H1 (cell line): ENCODE results near the gene ACP6. TPM values are rescaled to one million over a fixed set of nuclear protein-coding genes. Genes with fewer than 3 reads are reported as not detected.
A peak's percentile ranks its signal among the peaks of the same experiment; 100 is the strongest.

Source experiments
- CTCF ChIA-PET: fragments of 300-600 bp; sonication (Branson Sonifier 250); formaldehyde crosslinking; loops from one replicate; lab custom pipeline; 2021; ENCODE audit not compliant: partially characterized antibody; lab: Charles Lee
- POLR2A ChIA-PET: fragments of 300-600 bp; sonication (Branson Sonifier 250); formaldehyde crosslinking; loops from one replicate; lab custom pipeline; 2021; ENCODE audit warnings: inconsistent platforms; ENCODE audit not compliant: partially characterized antibody; lab: Charles Lee
- DNase-seq, 2 experiments: peaks; one replicate each; pipeline versions ENCODE4 v3.0.0 to v3.0.0-alpha.2; 2010 to 2022; ENCODE audit warnings: low spot score in 2 of 2, low read depth in 1 of 2, mixed read lengths in 1 of 2
- FAIRE-seq: peaks from 2 replicates; lab custom pipeline; 2011; peaks lifted over from hg19 to GRCh38; lab: Jason Lieb, UNC
- H2AFZ ChIP-seq: 2 replicates; pipeline ENCODE4 v1.8.1; 2012; ENCODE audit warnings: low read length, inconsistent platforms
- H2AK5ac ChIP-seq: 2 replicates; pipeline ENCODE4 v1.6.1; 2013; ENCODE audit warnings: low read depth, low read length
- H2BK120ac ChIP-seq: replicated peaks from 2 replicates; pipeline ENCODE3; 2013; ENCODE audit warnings: low read depth, low read length, inconsistent platforms
- H2BK12ac ChIP-seq: 2 replicates; pipeline ENCODE4 v1.6.1; 2013; ENCODE audit warnings: low read depth, low read length
- H2BK15ac ChIP-seq: 2 replicates; pipeline ENCODE4 v1.6.1; 2013; ENCODE audit warnings: low read length
- H2BK20ac ChIP-seq: 2 replicates; pipeline ENCODE4 v1.6.1; 2013; ENCODE audit warnings: low read length
- H2BK5ac ChIP-seq: 2 replicates; pipeline ENCODE4 v1.6.1; 2013; ENCODE audit warnings: low read depth, low read length
- H3K14ac ChIP-seq: 2 replicates; pipeline ENCODE4 v1.6.1; 2013; ENCODE audit warnings: inconsistent platforms; ENCODE audit not compliant: insufficient read length
- H3K18ac ChIP-seq: 2 replicates; pipeline ENCODE4 v1.6.1; 2013; ENCODE audit warnings: low read length; ENCODE audit errors: extremely low read depth
- H3K23ac ChIP-seq: 2 replicates; pipeline ENCODE4 v1.6.1; 2013; ENCODE audit warnings: inconsistent platforms; ENCODE audit not compliant: insufficient read length
- H3K23me2 ChIP-seq: 2 replicates; pipeline ENCODE4 v1.6.1; 2013; ENCODE audit warnings: low read depth, low read length
- H3K27ac ChIP-seq: 2 replicates; pipeline ENCODE4 v1.6.1; 2011; ENCODE audit warnings: low read depth, low read length, inconsistent platforms
- H3K27me3 ChIP-seq, 4 experiments: replicated peaks in 1 of 4; 1 replicate in 1 of 4; 2 replicates in 3 of 4; pipeline versions ENCODE4 v1.6.1 to v1.8.1; 2011 to 2013; ENCODE audit warnings: low read length in 3 of 4, mild to moderate bottlenecking in 3 of 4, inconsistent platforms in 2 of 4, mixed read lengths in 2 of 4, moderate library complexity in 1 of 4; ENCODE audit not compliant: control insufficient read depth in 3 of 4, insufficient read depth in 3 of 4; ENCODE audit errors: extremely low read depth in 1 of 4
- H3K36me3 ChIP-seq, 4 experiments: 2 replicates each; pipeline versions ENCODE4 v1.6.1 to v1.8.1; 2011 to 2013; ENCODE audit warnings: mild to moderate bottlenecking in 4 of 4, low read length in 3 of 4, moderate library complexity in 2 of 4, control low read depth in 1 of 4, inconsistent platforms in 1 of 4; ENCODE audit not compliant: insufficient read depth in 4 of 4, control insufficient read depth in 2 of 4
- H3K4ac ChIP-seq: replicated peaks from 2 replicates; pipeline ENCODE3; 2013; ENCODE audit warnings: low read length, low read depth, mixed read lengths, inconsistent platforms; ENCODE audit not compliant: insufficient read length
- H3K4me1 ChIP-seq, 4 experiments: replicated peaks in 1 of 4; 1 replicate in 1 of 4; 2 replicates in 3 of 4; pipeline versions ENCODE4 v1.6.1 to v1.8.1; 2011 to 2013; ENCODE audit warnings: low read length in 3 of 4, inconsistent platforms in 2 of 4, mixed read lengths in 1 of 4; ENCODE audit not compliant: insufficient read depth in 4 of 4, control insufficient read depth in 3 of 4
- H3K4me2 ChIP-seq, 2 experiments: 2 replicates each; pipeline versions ENCODE4 v1.6.1 to v1.8.1; 2011 to 2013; ENCODE audit warnings: low read depth in 2 of 2, low read length in 2 of 2, control low read depth in 1 of 2, inconsistent platforms in 1 of 2, mild to moderate bottlenecking in 1 of 2; ENCODE audit not compliant: insufficient read depth in 1 of 2
- H3K4me3 ChIP-seq, 4 experiments: fragments of 200-600, 300-600 bp in 1 of 4; sonication (generic), shearing (Covaris generic), sonication (Bioruptor Twin) in 1 of 4; 2 replicates each; pipeline versions ENCODE4 v1.5.1 to v1.8.1; 2011 to 2016; ENCODE audit warnings: low read length in 4 of 4, low read depth in 3 of 4, control low read depth in 2 of 4, inconsistent platforms in 2 of 4, mild to moderate bottlenecking in 2 of 4, mixed read lengths in 1 of 4, moderate library complexity in 1 of 4; ENCODE audit not compliant: insufficient read depth in 2 of 4; ENCODE audit errors: extremely low read depth in 1 of 4
- H3K56ac ChIP-seq: replicated peaks from 2 replicates; pipeline ENCODE3; 2013; ENCODE audit warnings: low read depth, mild to moderate bottlenecking, mixed read lengths, low read length, inconsistent platforms; ENCODE audit not compliant: insufficient read length
- H3K79me1 ChIP-seq: 2 replicates; pipeline ENCODE4 v1.6.1; 2013; ENCODE audit warnings: low read depth, low read length, control low read depth
- H3K79me2 ChIP-seq, 2 experiments: 2 replicates each; pipeline versions ENCODE4 v1.6.1 to v1.8.1; 2012 to 2013; ENCODE audit warnings: low read length in 2 of 2, mild to moderate bottlenecking in 2 of 2, inconsistent platforms in 1 of 2; ENCODE audit not compliant: insufficient read depth in 2 of 2, control insufficient read depth in 1 of 2
- H3K9ac ChIP-seq, 4 experiments: replicated peaks in 1 of 4; 1 replicate in 1 of 4; 2 replicates in 3 of 4; pipeline versions ENCODE4 v1.6.1 to v1.8.1; 2011 to 2013; ENCODE audit warnings: low read depth in 3 of 4, low read length in 3 of 4, control low read depth in 2 of 4, mild to moderate bottlenecking in 2 of 4, moderate library complexity in 2 of 4, inconsistent platforms in 1 of 4; ENCODE audit errors: extremely low read depth in 1 of 4
- H3K9me3 ChIP-seq, 2 experiments: 2 replicates each; pipeline versions ENCODE4 v1.6.1 to v1.8.1; 2012 to 2013; ENCODE audit warnings: mild to moderate bottlenecking in 2 of 2, moderate library complexity in 2 of 2, control low read depth in 1 of 2, inconsistent platforms in 1 of 2, low read depth in 1 of 2, low read length in 1 of 2, mixed read lengths in 1 of 2; ENCODE audit not compliant: insufficient read depth in 2 of 2
- H4K20me1 ChIP-seq, 2 experiments: replicated peaks in 1 of 2; 2 replicates each; pipeline versions ENCODE3 to v1.8.1; 2011 to 2013; ENCODE audit warnings: inconsistent platforms in 2 of 2, low read length in 2 of 2, mild to moderate bottlenecking in 1 of 2; ENCODE audit not compliant: insufficient read depth in 2 of 2, control insufficient read depth in 1 of 2
- H4K5ac ChIP-seq: 2 replicates; pipeline ENCODE4 v1.6.1; 2013; ENCODE audit warnings: low read length, low read depth, mixed read lengths, inconsistent platforms; ENCODE audit not compliant: insufficient read length
- H4K8ac ChIP-seq: 2 replicates; pipeline ENCODE4 v1.8.0; 2013; ENCODE audit warnings: mild to moderate bottlenecking, moderate library complexity, low read length, inconsistent platforms; ENCODE audit not compliant: insufficient read depth; ENCODE audit errors: extremely low read depth
- H4K91ac ChIP-seq: replicated peaks from 2 replicates; pipeline ENCODE3; 2013; ENCODE audit warnings: low read length, mixed read lengths, inconsistent platforms; ENCODE audit not compliant: insufficient read length
- CBX5 ChIP-seq: fragments of 300-800, 300-1000 bp; sonication (generic); IDR thresholded peaks from 2 replicates; pipeline ENCODE4 v1.7.1; 2016; ENCODE audit warnings: antibody characterized with exemption, low read length, low read depth
- CHD1 ChIP-seq: IDR thresholded peaks from 2 replicates; pipeline ENCODE4 v1.6.1; 2012; ENCODE audit warnings: low read depth, low read length, improper control_type of control experiment
- CREB1 ChIP-seq: IDR thresholded peaks from 2 replicates; pipeline ENCODE4 v1.6.1; 2012; ENCODE audit warnings: inconsistent platforms
- FOSL1 ChIP-seq: IDR thresholded peaks from 2 replicates; pipeline ENCODE4 v1.6.1; 2011; ENCODE audit warnings: mild to moderate bottlenecking, low read depth, low read length, moderate library complexity; ENCODE audit not compliant: insufficient read depth
- GTF2F1 ChIP-seq: IDR thresholded peaks from 2 replicates; pipeline ENCODE4 v1.6.1; 2012; ENCODE audit warnings: low read depth, low read length, improper control_type of control experiment, borderline replicate concordance
- KDM4A ChIP-seq: IDR thresholded peaks from one replicate; pipeline ENCODE4 v1.7.1; 2012; ENCODE audit warnings: low read depth, mild to moderate bottlenecking, moderate library complexity, low read length, inconsistent platforms; ENCODE audit not compliant: severe bottlenecking
- NRF1 ChIP-seq: IDR thresholded peaks from 2 replicates; pipeline ENCODE4 v1.6.1; 2011; ENCODE audit warnings: mild to moderate bottlenecking, low read depth, low read length, improper control_type of control experiment
- RBBP5 ChIP-seq: IDR thresholded peaks from 2 replicates; pipeline ENCODE4 v1.7.1; 2012; ENCODE audit warnings: low read depth, mild to moderate bottlenecking, inconsistent platforms, low read length, moderate library complexity, borderline replicate concordance
- RNF2 ChIP-seq: fragments of 200-900, 300-1000 bp; sonication (generic); IDR thresholded peaks from 2 replicates; pipeline ENCODE4 v1.7.1; 2016; ENCODE audit warnings: borderline replicate concordance, low read depth, mild to moderate bottlenecking, antibody characterized with exemption, low read length; ENCODE audit not compliant: poor library complexity, severe bottlenecking; ENCODE audit errors: missing control alignments
- SAP30 ChIP-seq: fragments of 300-600 bp; sonication (generic); IDR thresholded peaks from 2 replicates; pipeline ENCODE4 v1.7.1; 2012; ENCODE audit warnings: low read length, moderate library complexity, mild to moderate bottlenecking, inconsistent platforms; ENCODE audit not compliant: insufficient read depth, insufficient replicate concordance
- SIN3A ChIP-seq, 2 experiments: IDR thresholded peaks in 1 of 2; conservative IDR thresholded peaks in 1 of 2; 2 replicates each; pipeline ENCODE4 v1.6.1; 2011 to 2012; ENCODE audit warnings: low read length in 2 of 2, improper control_type of control experiment in 1 of 2, low read depth in 1 of 2, mild to moderate bottlenecking in 1 of 2
- SRF ChIP-seq: IDR thresholded peaks from 2 replicates; pipeline ENCODE4 v1.6.1; 2011; ENCODE audit warnings: mild to moderate bottlenecking, low read depth, low read length, moderate library complexity
- WGBS, 2 experiments: shearing (Covaris generic) in 1 of 2; methylation state at CpG; one replicate each; pipeline versions ENCODE4 v1.1.6 to v1.1.7; 2013 to 2015; ENCODE audit warnings: low lambda C conversion rate in 2 of 2, mixed read lengths in 2 of 2, inconsistent platforms in 1 of 2, low coverage in 1 of 2, missing lambda C conversion rate in 1 of 2; ENCODE audit not compliant: insufficient replicate concordance in 2 of 2, insufficient coverage in 1 of 2, insufficient read length in 1 of 2; ENCODE audit errors: extremely low coverage in 1 of 2, missing lambda C conversion rate in 1 of 2; 5-methylcytosine and 5-hydroxymethylcytosine counted together
- polyA plus RNA-seq, 7 experiments: library from polyadenylated mRNA; depleted of rRNA in 3 of 7; stranded (reverse) in 5 of 7; unstranded in 2 of 7; fragments of >200 nt in 5 of 7; fragments of 200-250 nt in 2 of 7; gene quantifications; 1 replicate in 5 of 7; 2 replicates in 1 of 7; 4 replicates in 1 of 7; pipeline versions ENCODE4 v1.2.1 to v1.2.3, GENCODE V29; 2011 to 2013; ENCODE audit warnings: missing spikeins in 2 of 7, mixed read lengths in 2 of 7
- total RNA-seq: library from RNA; stranded (reverse); fragmentation: NEBNext Ultra II Directional; extraction: Animal tissue kit (Norgen Biotek cat#: 25700); gene quantifications from 2 replicates; pipeline ENCODE4 v1.2.1, GENCODE V29; 2021

Gene ACP6
- total and polyA plus RNA-seq, 2 of the 8 experiments (the other 6 are each of a cell fraction or from before 2014, with no cell fraction given), result 11.4 to 17.7 TPM

DNA sequence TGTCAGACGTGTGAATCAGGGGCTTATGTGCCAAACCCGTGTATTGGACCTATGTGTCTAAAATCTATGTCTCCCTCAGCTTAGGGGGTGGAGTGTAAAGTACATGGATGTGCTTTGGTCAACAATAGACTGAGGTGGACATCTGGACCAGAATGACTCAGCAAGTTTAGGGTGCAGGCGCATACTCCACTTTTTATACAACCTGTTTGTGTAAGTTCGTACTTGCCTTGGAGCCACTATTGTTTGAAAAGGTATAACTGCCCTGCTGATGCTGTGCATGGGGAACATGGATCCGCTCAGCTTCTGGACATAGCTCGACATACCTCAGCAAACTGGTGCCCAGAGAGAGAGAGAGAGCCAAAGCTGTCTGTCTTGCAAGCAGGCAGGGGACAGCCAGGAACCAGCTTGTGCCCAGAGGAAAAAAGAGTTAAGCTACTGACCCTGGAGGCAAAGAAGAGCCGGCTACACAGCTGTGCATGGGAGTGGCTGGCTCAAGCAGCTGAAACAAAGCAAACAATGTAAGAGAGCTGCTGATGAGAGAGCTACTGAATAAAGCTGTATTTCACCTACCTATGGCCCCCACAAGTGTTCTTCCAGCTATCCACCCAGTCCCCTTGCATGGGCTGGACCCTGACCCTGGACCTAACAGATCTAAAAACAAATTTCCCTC lies 48.8 kb upstream of the ACP6 start:
- Histone ChIP-seq H3K9me3 (peaks cover 8 to 11% of the 10 kb centered on the region in 2 experiments; a peak in 2 of 4 replicates), H3K27me3 (no peaks in the 10 kb centered on the region; a peak in 1 of 7 replicates), H3K4ac (no peak overlapping the region), H3K4me2 (no peak overlapping the region), H3K36me3 (no peaks in the 10 kb centered on the region), H2AFZ (no peak overlapping the region), H3K18ac (no peak overlapping the region), H4K91ac (no peak overlapping the region), H2BK5ac (no peak overlapping the region), H2BK120ac (no peak overlapping the region), H3K4me1 (peaks cover 0 to 4% (median 0%) of the 10 kb centered on the region in 4 experiments; a peak in 4 of 7 replicates), H2BK12ac (peak overlapping the region; percentile 27; the same call in 1 of the 2 replicates), H3K79me1 (no peaks in the 10 kb centered on the region), H4K20me1 (no peaks in the 10 kb centered on the region), H4K5ac (no peak overlapping the region), H2BK20ac (no peak overlapping the region), H3K14ac (no peak overlapping the region), H3K56ac (no peak overlapping the region), H3K4me3 (no peak overlapping the region), H4K8ac (no peak overlapping the region), H3K27ac (no peak overlapping the region), H3K23me2 (no peaks in the 10 kb centered on the region), H2AK5ac (no peak overlapping the region), H3K23ac (no peak overlapping the region), H3K79me2 (no peaks in the 10 kb centered on the region), H3K9ac (no peak overlapping the region), H2BK15ac (no peak overlapping the region)
- no peak for FAIRE-seq
- POLR2A ChIA-PET, result no interaction called here
- DNase-seq, result no peak
- WGBS, 2 experiments, result 87% methylated on average over 7 of the region's 7 CpGs; no CpG with 5 or more reads in 1 of the 2 experiments
- CTCF ChIA-PET, result interaction anchor here (0.9 to 8.5 kb wide), 3 partner anchors 18 to 171 kb away, joined by 3 to 206 read pairs (median 5); no protein-coding TSS in a partner anchor
- no peak for TF ChIP-seq CHD1
- TF ChIP-seq GTF2F1, result no peak
- no peak for TF ChIP-seq FOSL1
- no peak for TF ChIP-seq CREB1
- no peak for TF ChIP-seq SRF
- TF ChIP-seq CBX5, result no peak
- TF ChIP-seq RNF2, result no peak
- TF ChIP-seq NRF1, result no peak
- no peak for TF ChIP-seq SAP30
- TF ChIP-seq RBBP5, result no peak
- no peak for TF ChIP-seq KDM4A
- TF ChIP-seq SIN3A (conservative IDR thresholded peaks at IDR 0.05 in 1 of 2, IDR thresholded peaks at IDR 0.05 in 1 of 2; ENCODE audit: low read depth in 1 of 2, low read length in 2 of 2), result no peak
